NCI-H1930 (cell line): ENCODE measurements around the gene EXD3.
"Not testable (repeated sequence)": the region's sequence is repeated elsewhere in the genome, so short reads cannot be mapped to it uniquely, and the experiment has no call there.

ENCODE experiments used
- DNase-seq, 2 experiments: peaks; one replicate each; lab custom pipeline; 2025; lab: John Stamatoyannopoulos, UW

The EXD3 gene

GRCh38 chr9:137379761-137380161 lies 43.2 kb downstream of the EXD3 start:
- DNase-seq = no peak

- DNase-seq = not testable (repeated sequence)
Observed at GRCh38 chr9:137378688-137379410, 44.1 kb downstream of the EXD3 start.

- no peak for DNase-seq
Observed at GRCh38 chr9:137376386-137376785, 46.6 kb downstream of the EXD3 start.

- no peak for DNase-seq
Observed at GRCh38 chr9:137375321-137376058, 47.5 kb downstream of the EXD3 start.

- DNase-seq = no peak
Observed at GRCh38 chr9:137374131-137374845, 48.7 kb downstream of the EXD3 start.

GRCh38 chr9:137373611-137373980 lies 49.4 kb downstream of the EXD3 start:
- no peak for DNase-seq

GRCh38 chr9:137372693-137373610 lies 50.0 kb downstream of the EXD3 start:
- no peak for DNase-seq

- no peak for DNase-seq
Observed at GRCh38 chr9:137371946-137372651, 50.9 kb downstream of the EXD3 start.

GRCh38 chr9:137371521-137371941 lies 51.4 kb downstream of the EXD3 start:
- no peak for DNase-seq

- DNase-seq = no peak
Observed at GRCh38 chr9:137370865-137371520, 52.0 kb downstream of the EXD3 start.

GRCh38 chr9:137369911-137370764 lies 52.8 kb downstream of the EXD3 start:
- DNase-seq = no peak

- no peak for DNase-seq
Observed at GRCh38 chr9:137369061-137369787, 53.7 kb downstream of the EXD3 start.

- no peak for DNase-seq
Observed at GRCh38 chr9:137368431-137369035, 54.4 kb downstream of the EXD3 start.

- DNase-seq = no peak
Observed at GRCh38 chr9:137367506-137368430, 55.2 kb downstream of the EXD3 start.

- no peak for DNase-seq
Observed at GRCh38 chr9:137366891-137367381, 56.0 kb downstream of the EXD3 start.

- DNase-seq = no peak
Observed at GRCh38 chr9:137366445-137366810, 56.5 kb downstream of the EXD3 start.
